Progenitor cell of endocrine pancreas (in vitro differentiated cells): ENCODE results near the gene MAB21L3. TPM values are rescaled to one million over a fixed set of nuclear protein-coding genes. Genes with fewer than 3 reads are reported as not detected.

Experiments used
- DNase-seq: peaks from one replicate; pipeline ENCODE4 v3.0.0; 2021; ENCODE audit warnings: low spot score; ENCODE audit not compliant: unreplicated experiment
- H3K27ac Mint-ChIP-seq: 2 replicates; pipeline ENCODE4 v1.8.0; 2021; ENCODE audit warnings: mild to moderate bottlenecking, moderate library complexity, mixed read lengths
- H3K27me3 Mint-ChIP-seq: 2 replicates; pipeline ENCODE4 v1.8.0; 2021; ENCODE audit warnings: mixed read lengths
- H3K36me3 Mint-ChIP-seq: 2 replicates; pipeline ENCODE4 v1.8.0; 2022; ENCODE audit warnings: mixed read lengths; ENCODE audit not compliant: insufficient read depth
- H3K4me1 Mint-ChIP-seq: 2 replicates; pipeline ENCODE4 v1.8.0; 2021; ENCODE audit warnings: low read depth, mixed read lengths
- H3K4me3 Mint-ChIP-seq: 2 replicates; pipeline ENCODE4 v1.8.0; 2021; ENCODE audit warnings: low read depth, mild to moderate bottlenecking, moderate library complexity, mixed read lengths
- H3K9me3 Mint-ChIP-seq: 2 replicates; pipeline ENCODE4 v1.8.0; 2021; ENCODE audit warnings: low read depth, mixed read lengths
- total RNA-seq: library from RNA; stranded (reverse); gene quantifications from 2 replicates; pipeline ENCODE4 v1.2.1, GENCODE V29; 2021
- TF ChIP-seq, protein P1 (sequence below): fragments of 200-600 bp; sonication (generic); IDR thresholded peaks from one replicate; pipeline ENCODE4 v1.5.0; 2021; ENCODE audit warnings: antibody characterized with exemption, mild to moderate bottlenecking; ENCODE audit not compliant: unreplicated experiment

The MAB21L3 gene
- total RNA-seq, 1 donor from 2014 or later = not detected

DNA sequence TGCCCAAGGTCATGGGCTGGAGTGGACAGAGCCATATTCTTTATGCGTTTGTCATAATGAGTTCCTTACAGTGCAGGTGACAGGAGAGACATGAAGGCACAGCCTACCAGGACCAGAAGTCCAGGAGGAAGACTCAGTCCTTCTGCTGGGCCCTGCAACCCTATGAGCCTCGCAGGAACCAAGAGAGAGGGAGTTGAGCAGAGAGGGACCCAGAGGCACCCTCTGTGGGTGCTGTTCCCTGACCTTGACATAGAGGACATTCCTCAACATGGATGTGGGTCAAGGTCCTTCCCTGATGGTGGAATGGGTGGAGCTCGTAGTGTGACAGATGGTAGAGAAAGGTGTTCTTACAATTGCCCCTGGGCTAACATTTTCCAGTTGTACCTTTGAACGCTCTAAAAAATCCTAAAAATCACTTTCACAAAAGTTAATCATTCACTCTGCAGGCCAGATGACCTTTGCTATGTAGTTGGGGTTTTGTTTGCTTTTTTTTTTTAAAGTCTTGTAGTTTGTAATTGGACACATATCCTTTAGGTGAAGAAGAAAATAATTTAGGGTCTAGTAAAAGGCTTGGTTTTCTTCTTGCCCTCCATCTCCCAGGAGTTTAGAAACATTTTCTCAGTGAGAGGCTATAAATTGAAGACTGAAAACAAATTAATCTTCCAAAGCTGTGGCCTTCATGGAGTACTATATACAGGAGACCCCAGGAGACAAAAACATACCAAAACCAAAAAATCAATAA lies 41.9 kb downstream of the MAB21L3 start:
- H3K27ac Mint-ChIP-seq = peak overlapping the region; percentile 74
- H3K36me3 Mint-ChIP-seq = peaks cover 1% of the 10 kb centered on the region
- TF ChIP-seq, protein P1, sequence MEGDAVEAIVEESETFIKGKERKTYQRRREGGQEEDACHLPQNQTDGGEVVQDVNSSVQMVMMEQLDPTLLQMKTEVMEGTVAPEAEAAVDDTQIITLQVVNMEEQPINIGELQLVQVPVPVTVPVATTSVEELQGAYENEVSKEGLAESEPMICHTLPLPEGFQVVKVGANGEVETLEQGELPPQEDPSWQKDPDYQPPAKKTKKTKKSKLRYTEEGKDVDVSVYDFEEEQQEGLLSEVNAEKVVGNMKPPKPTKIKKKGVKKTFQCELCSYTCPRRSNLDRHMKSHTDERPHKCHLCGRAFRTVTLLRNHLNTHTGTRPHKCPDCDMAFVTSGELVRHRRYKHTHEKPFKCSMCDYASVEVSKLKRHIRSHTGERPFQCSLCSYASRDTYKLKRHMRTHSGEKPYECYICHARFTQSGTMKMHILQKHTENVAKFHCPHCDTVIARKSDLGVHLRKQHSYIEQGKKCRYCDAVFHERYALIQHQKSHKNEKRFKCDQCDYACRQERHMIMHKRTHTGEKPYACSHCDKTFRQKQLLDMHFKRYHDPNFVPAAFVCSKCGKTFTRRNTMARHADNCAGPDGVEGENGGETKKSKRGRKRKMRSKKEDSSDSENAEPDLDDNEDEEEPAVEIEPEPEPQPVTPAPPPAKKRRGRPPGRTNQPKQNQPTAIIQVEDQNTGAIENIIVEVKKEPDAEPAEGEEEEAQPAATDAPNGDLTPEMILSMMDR = no peak
- DNase-seq = no peak
- H3K9me3 Mint-ChIP-seq = peaks cover 7% of the 10 kb centered on the region
- peaks cover 24% of the 10 kb centered on the region for H3K4me1 Mint-ChIP-seq
- H3K27me3 Mint-ChIP-seq = no peaks in the 10 kb centered on the region
- peak overlapping the region; percentile 9 for H3K4me3 Mint-ChIP-seq

DNA sequence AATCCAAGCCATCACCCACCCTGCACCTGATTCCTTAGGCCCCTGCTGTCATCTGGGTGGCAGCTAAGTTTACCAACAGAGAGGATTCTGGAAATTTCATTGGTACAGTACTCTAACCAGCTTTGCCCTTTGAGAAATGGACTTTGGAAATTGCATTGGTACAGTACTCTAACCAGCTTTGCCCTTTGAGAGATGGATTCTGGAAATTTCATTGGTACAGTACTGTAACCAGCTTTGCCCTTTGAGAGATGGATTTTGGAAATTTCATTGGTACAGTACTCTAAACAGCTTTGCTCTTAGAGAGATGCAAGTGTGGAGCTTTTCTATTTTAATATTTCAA lies 42.5 kb downstream of the MAB21L3 start:
- Mint-ChIP-seq H3K4me1 (peaks cover 24% of the 10 kb centered on the region), H3K27me3 (no peaks in the 10 kb centered on the region), H3K36me3 (peaks cover 2% of the 10 kb centered on the region), H3K27ac (peak overlapping the region; percentile 74), H3K4me3 (peak overlapping the region; percentile 9), H3K9me3 (peaks cover 7% of the 10 kb centered on the region)
- TF ChIP-seq, protein P1 = no peak
- no peak for DNase-seq

DNA sequence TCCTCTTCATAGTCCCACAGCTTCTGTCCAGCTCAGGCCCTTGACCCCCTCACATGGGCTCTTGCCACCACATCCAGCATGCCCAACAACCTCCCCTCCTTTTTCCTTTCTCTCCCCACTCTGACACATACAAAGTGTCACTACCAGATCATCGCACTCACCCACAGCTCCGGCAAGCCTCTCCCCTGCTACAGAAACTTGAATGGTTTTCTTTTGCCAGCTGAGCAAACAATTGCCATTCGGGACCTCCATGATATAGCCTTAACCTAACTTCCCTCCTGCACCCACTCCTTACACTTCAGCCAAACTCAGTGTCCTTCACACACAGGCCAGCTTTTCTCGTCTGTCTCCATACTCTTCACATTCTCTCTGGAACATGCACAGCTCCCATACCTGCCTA lies 43.3 kb downstream of the MAB21L3 start:
- Mint-ChIP-seq H3K4me1 (peaks cover 24% of the 10 kb centered on the region), H3K27ac (peak overlapping the region; percentile 3), H3K9me3 (peaks cover 7% of the 10 kb centered on the region), H3K4me3 (no peak overlapping the region), H3K27me3 (no peaks in the 10 kb centered on the region), H3K36me3 (peaks cover 2% of the 10 kb centered on the region)
- no peak for DNase-seq
- TF ChIP-seq, protein P1 = no peak

DNA sequence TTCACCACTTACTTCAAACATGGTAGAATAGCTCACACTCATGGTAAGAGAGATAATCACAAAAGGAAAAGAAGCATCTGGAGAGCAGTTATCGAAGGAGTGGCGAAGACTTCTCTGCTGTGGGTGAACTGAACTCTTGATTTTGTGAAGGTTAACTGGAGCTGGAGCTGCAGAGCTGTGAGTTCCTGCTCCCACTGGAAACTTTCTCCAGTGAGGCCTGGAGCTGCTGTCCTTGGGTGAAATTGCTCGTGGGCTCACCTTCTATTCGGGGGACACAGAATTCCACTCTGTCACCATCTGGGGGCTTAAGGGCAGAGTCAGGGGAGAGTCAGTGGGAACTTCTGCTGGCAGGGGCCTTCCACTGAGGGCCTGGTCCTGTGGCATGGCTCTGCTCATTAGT lies 45.9 kb downstream of the MAB21L3 start:
- H3K36me3 Mint-ChIP-seq = peaks cover 2% of the 10 kb centered on the region
- peak overlapping the region; percentile 31 for H3K27ac Mint-ChIP-seq
- peaks cover 7% of the 10 kb centered on the region for H3K9me3 Mint-ChIP-seq
- TF ChIP-seq, protein P1 = no peak
- H3K27me3 Mint-ChIP-seq = no peaks in the 10 kb centered on the region
- peaks cover 22% of the 10 kb centered on the region for H3K4me1 Mint-ChIP-seq
- H3K4me3 Mint-ChIP-seq = no peak overlapping the region
- DNase-seq = no peak

DNA sequence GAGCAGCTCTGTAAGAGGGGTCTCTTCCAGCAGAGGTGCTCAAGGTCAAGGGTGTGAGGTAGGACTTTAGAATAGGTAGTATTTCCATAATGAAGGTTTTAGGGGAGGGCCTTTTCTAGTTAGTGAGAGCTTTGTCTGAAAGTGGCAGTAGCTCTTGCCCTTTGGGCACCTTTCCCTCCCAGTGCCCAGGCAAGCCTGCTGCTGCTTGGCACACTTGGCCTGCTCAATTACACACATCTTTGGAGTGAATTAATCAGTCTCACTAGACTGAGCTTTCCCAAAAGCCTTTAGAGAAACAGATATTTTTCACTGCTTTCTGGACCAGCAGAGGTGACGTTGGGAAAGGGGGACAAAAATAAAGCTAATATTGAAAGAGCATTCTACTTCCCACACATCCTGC lies 48.0 kb downstream of the MAB21L3 start:
- no peak for DNase-seq
- Mint-ChIP-seq H3K27me3 (no peaks in the 10 kb centered on the region), H3K4me1 (peaks cover 6% of the 10 kb centered on the region), H3K9me3 (peaks cover 7% of the 10 kb centered on the region), H3K4me3 (no peak overlapping the region), H3K27ac (no peak overlapping the region), H3K36me3 (peaks cover 2% of the 10 kb centered on the region)
- TF ChIP-seq, protein P1 = no peak
